Ascending aorta (tissue), 2 donors: ENCODE measurements around the gene EXOC5. TPM values are rescaled to one million over a fixed set of nuclear protein-coding genes. Genes with fewer than 3 reads are reported as not detected.
"Not testable (repeated sequence)": the region's sequence is repeated elsewhere in the genome, so short reads cannot be mapped to it uniquely, and the experiment has no call there.

ENCODE experiments used
- DNase-seq, 2 donors: peaks; one replicate each; pipeline ENCODE4 v3.0.0-alpha.2; 2019; ENCODE audit warnings: low spot score in 2 of 2
- H3K27ac ChIP-seq, 2 donors: fragments of 200-600 bp; sonication (generic); one replicate each; pipeline ENCODE4 v1.5.1; 2016 to 2017; ENCODE audit warnings: mild to moderate bottlenecking in 1 of 2
- H3K27me3 ChIP-seq: fragments of 200-600 bp; sonication (generic); one replicate; pipeline ENCODE4 v1.5.1; 2017
- H3K36me3 ChIP-seq, 2 donors: fragments of 200-600 bp; sonication (generic); one replicate each; pipeline ENCODE4 v1.5.1; 2016
- H3K4me1 ChIP-seq, 2 donors: fragments of 200-600 bp; sonication (generic); one replicate each; pipeline ENCODE4 v1.5.1; 2016 to 2017; ENCODE audit warnings: mild to moderate bottlenecking in 1 of 2
- H3K4me3 ChIP-seq, 2 donors: fragments of 200-600 bp; sonication (generic); one replicate each; pipeline ENCODE4 v1.5.1; 2016 to 2017; ENCODE audit warnings: mild to moderate bottlenecking in 1 of 2
- H3K9me3 ChIP-seq, 2 donors: fragments of 200-600 bp; sonication (generic); one replicate each; pipeline ENCODE4 v1.5.1; 2016
- intact Hi-C: fragments of 100-400 bp; cut with DNase I; formaldehyde crosslinking; loops from one replicate; pipeline ENCODE4 v1.15.1; 2023
- total RNA-seq: library from RNA; depleted of rRNA; stranded (reverse); fragments of >200 nt; gene quantifications from one replicate; pipeline ENCODE4 v1.1.0, GENCODE V29; 2016
- TF ChIP-seq, protein P1 (sequence below), 3 experiments: fragments of 200-600 bp in 2 of 3; fragments of 450-650 bp in 1 of 3; sonication (generic) in 2 of 3; IDR thresholded peaks; one replicate each; pipeline ENCODE4 v1.5.1; 2016 to 2019; ENCODE audit warnings: antibody characterized with exemption in 3 of 3, mild to moderate bottlenecking in 1 of 3, moderate library complexity in 1 of 3

Gene EXOC5
- total RNA-seq, 1 donor from 2014 or later: 19.2 TPM

DNA sequence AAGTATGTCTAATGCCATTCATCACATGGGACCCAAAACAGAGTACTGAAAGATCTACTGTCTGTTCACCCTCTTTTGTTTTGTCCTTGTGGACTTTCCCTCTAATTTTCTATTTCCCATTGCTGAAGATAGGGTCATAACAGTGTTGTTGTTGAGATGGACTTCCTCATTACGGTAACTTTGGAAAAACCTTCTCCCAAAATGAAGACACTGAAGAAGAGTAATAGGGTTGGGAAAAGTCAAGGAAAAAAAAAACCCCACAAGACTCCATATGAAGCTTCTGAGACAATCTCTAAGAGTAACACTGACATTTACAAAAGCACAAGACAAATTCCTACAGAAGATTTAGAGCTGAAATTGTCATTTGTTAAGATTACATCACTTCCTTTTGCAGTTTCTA, 36.7 kb downstream of the EXOC5 start:
- DNase-seq: no peak
- Histone ChIP-seq H3K4me1 (no peaks in the 10 kb centered on the region), H3K27ac (no peak overlapping the region), H3K27me3 (no peaks in the 10 kb centered on the region), H3K9me3 (no peaks in the 10 kb centered on the region), H3K36me3 (peaks cover 29 to 75% of the 10 kb centered on the region in 2 donors), H3K4me3 (no peak overlapping the region)
- intact Hi-C loops: no loop called here
- TF ChIP-seq, protein P1, sequence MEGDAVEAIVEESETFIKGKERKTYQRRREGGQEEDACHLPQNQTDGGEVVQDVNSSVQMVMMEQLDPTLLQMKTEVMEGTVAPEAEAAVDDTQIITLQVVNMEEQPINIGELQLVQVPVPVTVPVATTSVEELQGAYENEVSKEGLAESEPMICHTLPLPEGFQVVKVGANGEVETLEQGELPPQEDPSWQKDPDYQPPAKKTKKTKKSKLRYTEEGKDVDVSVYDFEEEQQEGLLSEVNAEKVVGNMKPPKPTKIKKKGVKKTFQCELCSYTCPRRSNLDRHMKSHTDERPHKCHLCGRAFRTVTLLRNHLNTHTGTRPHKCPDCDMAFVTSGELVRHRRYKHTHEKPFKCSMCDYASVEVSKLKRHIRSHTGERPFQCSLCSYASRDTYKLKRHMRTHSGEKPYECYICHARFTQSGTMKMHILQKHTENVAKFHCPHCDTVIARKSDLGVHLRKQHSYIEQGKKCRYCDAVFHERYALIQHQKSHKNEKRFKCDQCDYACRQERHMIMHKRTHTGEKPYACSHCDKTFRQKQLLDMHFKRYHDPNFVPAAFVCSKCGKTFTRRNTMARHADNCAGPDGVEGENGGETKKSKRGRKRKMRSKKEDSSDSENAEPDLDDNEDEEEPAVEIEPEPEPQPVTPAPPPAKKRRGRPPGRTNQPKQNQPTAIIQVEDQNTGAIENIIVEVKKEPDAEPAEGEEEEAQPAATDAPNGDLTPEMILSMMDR (IDR thresholded peaks at IDR 0.05): no peak

DNA sequence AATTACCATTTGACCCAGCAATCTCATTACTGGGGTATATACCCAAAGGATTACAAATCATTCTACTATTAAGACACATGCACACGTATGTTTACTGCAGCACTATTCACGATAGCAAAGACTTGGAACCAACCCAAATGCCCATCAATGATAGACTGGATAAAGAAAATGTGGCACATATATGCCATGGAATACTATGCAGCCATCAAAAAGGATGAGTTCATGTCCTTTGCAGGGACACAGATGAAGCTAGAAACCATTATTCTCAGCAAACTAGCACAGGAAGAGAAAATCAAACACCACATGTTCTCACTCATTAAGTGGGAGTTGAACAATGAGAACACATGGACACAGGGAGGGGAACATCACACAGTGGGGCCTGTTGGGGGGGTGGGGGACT, 40.4 kb downstream of the EXOC5 start:
- H3K4me3 ChIP-seq, H3K4me1 ChIP-seq, DNase-seq, H3K9me3 ChIP-seq, intact Hi-C loops, H3K27me3 ChIP-seq, H3K27ac ChIP-seq: not testable (repeated sequence)
- H3K36me3 ChIP-seq: peaks cover 28 to 48% of the 10 kb centered on the region in 2 donors

DNA sequence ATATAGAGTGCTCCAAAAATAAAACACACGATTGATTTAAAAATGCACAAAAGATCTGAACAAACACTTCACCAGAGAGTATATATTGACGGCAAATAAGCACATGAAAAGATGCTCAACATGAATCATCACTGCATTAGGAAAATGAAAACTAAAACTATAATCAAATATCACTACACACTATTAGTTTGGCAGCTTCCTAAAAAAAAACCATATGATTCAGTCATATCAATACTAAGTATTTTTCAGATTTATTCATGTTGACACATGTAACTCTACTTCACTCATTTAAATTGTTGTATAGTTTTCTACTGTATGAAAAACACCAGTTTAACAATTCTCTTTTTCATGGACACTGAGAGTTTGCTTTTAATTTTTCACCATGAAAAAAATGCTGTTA, 41.6 kb downstream of the EXOC5 start:
- Histone ChIP-seq H3K4me1 (no peaks in the 10 kb centered on the region), H3K27me3 (no peaks in the 10 kb centered on the region), H3K9me3 (no peaks in the 10 kb centered on the region), H3K4me3 (no peak overlapping the region), H3K27ac (no peak overlapping the region), H3K36me3 (peaks cover 16 to 38% of the 10 kb centered on the region in 2 donors)
- intact Hi-C loops: no loop called here
- no peak for DNase-seq
- TF ChIP-seq, protein P1 (IDR thresholded peaks at IDR 0.05): no peak

DNA sequence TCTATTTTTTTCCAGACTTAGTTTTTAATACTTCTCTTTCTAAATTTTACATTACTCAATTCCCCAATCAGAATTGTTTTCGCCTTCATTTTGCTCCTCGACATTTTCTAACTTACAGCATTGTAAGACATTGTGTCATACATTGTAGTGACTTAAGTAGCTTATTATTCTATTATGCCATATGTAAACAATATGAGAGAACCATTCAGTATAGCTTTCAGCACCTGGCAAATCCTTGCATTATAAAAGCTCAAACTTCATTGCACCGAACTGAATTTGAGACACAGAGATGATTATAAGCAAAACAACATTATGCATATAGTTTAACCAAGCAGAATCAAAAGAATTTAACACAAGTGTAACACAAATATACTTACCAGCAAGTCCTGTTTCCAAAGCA, 46.8 kb downstream of the EXOC5 start:
- Histone ChIP-seq H3K9me3 (no peaks in the 10 kb centered on the region), H3K4me3 (no peak overlapping the region), H3K27ac (no peak overlapping the region), H3K36me3 (peaks cover 14 to 25% of the 10 kb centered on the region in 2 donors), H3K4me1 (no peaks in the 10 kb centered on the region), H3K27me3 (no peaks in the 10 kb centered on the region)
- TF ChIP-seq, protein P1 (IDR thresholded peaks at IDR 0.05): no peak
- no peak for DNase-seq
- intact Hi-C loops: no loop called here

DNA sequence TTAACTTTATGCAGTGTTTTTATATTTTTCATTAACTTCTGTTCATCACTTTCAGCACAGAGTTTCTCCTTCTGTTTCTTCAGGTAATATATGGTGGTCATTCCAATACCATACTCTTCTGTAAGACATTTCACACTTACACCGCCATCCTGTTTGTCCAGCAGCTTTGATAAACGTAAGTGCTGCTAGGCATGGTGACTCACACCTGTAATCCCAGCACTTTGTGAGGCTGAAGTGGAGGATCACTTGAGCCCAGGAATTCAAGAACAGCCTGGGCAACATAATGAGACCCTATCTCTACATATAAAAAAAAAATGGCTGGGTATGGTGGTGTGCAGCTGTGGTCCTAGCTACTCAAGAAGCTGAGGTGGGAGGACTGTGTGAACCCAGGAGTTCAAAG, 55.8 kb downstream of the EXOC5 start:
- Histone ChIP-seq H3K4me1 (no peaks in the 10 kb centered on the region), H3K27me3 (no peaks in the 10 kb centered on the region), H3K27ac (no peak overlapping the region), H3K4me3 (no peak overlapping the region), H3K9me3 (no peaks in the 10 kb centered on the region), H3K36me3 (peaks cover 46 to 64% of the 10 kb centered on the region in 2 donors)
- TF ChIP-seq, protein P1 (IDR thresholded peaks at IDR 0.05): no peak
- intact Hi-C loops: no loop called here
- DNase-seq: no peak

DNA sequence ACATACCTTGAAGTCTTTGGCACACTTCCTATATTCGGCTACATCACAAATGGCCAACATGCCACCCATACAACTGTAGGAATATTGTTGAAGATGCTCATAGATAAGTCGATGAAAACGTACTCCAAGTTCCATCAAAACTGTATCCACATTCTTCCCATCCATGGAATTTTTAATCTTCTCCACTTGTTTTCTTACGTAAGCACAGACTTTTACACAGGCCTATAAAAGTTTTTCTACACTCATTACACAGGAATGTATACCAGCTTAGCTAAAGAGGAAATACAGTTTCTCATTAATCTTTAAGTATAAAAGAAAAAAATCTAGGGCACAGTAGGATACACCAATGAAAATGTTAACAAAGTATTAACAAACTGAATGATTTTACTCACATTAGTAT, 59.1 kb downstream of the EXOC5 start:
- intact Hi-C loops: no loop called here
- Histone ChIP-seq H3K27ac (no peak overlapping the region), H3K36me3 (peaks cover 32 to 57% of the 10 kb centered on the region in 2 donors), H3K9me3 (no peaks in the 10 kb centered on the region), H3K4me1 (no peaks in the 10 kb centered on the region), H3K4me3 (no peak overlapping the region), H3K27me3 (no peaks in the 10 kb centered on the region)
- TF ChIP-seq, protein P1 (IDR thresholded peaks at IDR 0.05): no peak
- no peak for DNase-seq
